HG03460 (cell line): ENCODE data around the gene SDF4.
"Not testable (repeated sequence)": the region's sequence is repeated elsewhere in the genome, so short reads cannot be mapped to it uniquely, and the experiment has no call there.

Experiments
- ATAC-seq: cut with Tn5 transposase; IDR thresholded peaks from one replicate; pipeline ENCODE4 v1.9.1; 2021; ENCODE audit not compliant: unreplicated experiment

SDF4 gene

GRCh38 chr1:1199961-1200875, 31.6 kb downstream of the SDF4 start:
- ATAC-seq: no peak

DNA sequence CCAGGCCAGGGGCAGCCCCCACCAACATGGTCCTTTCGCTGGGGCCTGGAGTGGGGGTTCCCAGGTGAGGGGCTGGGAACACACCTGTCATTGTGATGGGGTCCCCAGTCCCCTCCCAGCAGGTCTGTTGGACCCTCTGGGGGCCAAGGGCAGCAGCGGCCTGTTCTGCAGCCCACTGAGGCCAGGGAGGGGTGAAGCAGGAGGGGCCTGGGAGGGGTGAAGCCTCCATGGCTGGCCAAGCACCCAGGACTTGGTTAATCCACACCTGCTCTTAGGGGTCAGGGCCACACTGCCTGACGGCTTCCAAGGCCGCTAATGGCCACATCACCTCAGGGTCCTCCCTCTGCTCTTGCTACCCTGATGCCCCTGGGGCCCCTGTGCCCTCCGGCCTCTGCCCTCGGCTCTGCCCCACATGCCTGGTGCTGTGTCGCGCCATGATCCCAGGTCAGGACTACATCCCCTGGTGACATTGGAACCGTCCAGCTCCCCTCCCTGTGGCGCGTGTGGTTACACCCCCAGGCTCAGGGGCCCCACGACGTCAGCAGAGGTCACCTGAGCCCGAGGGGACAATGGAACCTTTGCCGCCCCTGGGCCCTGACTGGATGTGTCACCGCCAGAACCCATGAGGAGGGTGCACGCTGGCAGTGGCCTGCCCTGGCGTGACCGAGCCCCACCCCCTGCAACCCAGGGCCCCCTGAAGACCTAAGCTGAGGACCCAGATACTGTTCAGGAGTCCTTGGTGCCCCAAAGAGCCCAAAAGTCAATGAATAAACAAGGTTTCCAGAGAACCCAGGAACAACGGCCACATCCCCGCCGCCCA, 32.5 kb downstream of the SDF4 start:
- no peak for ATAC-seq

- no peak for ATAC-seq
These were observed 33.2 kb downstream of the SDF4 start for GRCh38 chr1:1198423-1199140.

- no peak for ATAC-seq
These were observed 34.0 kb downstream of the SDF4 start for GRCh38 chr1:1197551-1198422.

DNA sequence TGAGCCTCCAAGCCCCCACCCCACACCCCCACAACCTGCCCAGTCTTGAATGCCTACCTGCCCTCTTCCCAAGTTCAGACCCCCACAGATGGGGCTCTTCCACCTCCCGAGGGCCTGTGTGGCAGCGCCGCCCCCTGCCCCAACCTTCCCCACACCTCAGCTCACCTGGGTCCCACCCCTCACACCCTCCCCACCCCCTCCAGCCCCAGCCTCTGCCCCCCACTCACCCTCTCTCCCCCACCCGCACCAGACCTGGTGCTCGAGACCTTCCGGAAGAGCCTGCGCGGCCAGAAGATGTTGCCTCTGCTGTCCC, 34.7 kb downstream of the SDF4 start:
- no peak for ATAC-seq

- no peak for ATAC-seq
These were observed 35.2 kb downstream of the SDF4 start for GRCh38 chr1:1196431-1197187.

DNA sequence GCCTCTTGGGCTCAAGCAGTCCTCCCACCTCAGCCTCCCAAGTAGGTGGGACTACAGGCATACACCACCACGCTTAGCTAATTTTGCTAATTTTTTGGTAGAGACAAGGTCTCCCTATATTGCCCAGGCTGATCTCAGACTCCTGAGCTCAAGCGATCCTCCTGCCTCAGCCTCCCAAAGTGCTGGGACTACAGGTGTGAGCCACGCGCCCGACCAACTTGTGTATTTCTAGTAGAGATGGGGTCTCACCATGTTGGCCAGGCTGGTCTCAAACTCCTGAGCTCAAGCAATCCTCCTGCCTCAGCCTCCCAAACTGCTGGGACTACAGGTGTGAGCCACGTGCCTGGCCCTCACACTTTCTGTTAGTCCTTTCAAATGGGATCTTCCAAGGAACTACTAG, 36.1 kb downstream of the SDF4 start:
- not testable (repeated sequence) for ATAC-seq

- ATAC-seq: no peak
These were observed 37.1 kb downstream of the SDF4 start for GRCh38 chr1:1194723-1195122.

- no peak for ATAC-seq
These were observed 40.1 kb downstream of the SDF4 start for GRCh38 chr1:1191734-1192133.

- ATAC-seq: no peak
These were observed 42.7 kb downstream of the SDF4 start for GRCh38 chr1:1189111-1189510.

GRCh38 chr1:1187938-1188337, 43.9 kb downstream of the SDF4 start:
- no peak for ATAC-seq

DNA sequence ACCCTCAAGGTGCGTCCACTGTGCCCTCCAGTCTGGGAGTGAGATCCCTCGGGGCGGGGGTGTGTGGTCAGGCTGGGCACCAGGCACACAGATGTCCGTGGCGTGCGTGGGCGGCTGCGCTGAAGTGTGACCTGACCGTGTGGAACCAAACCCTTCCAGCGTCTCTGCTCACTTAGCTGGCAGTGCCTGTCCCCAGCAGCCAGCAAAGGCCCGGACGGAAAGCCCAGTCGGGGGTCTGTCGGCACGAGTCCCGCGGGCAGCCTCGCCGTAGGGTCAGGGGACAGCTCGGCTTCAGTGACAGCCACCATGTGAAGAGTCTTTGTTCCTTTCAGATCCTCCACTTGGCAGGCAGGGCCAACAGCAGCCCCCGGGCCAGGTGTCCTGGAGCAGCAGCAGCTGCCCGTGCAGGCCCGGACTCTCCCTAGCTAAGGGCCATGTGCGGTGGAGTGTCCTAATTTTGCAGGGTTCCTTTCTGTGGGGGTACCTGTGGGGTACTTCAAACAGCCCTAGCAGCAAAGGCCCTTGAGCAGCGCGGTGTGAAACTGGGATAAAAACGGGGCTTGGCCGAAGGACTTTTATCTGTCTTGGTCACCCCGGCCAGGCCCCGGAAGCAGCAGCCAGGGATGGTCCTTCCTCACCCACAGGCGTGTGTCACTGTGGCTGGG, 46.6 kb downstream of the SDF4 start:
- ATAC-seq: no peak

GRCh38 chr1:1183833-1184775, 47.7 kb downstream of the SDF4 start:
- no peak for ATAC-seq

DNA sequence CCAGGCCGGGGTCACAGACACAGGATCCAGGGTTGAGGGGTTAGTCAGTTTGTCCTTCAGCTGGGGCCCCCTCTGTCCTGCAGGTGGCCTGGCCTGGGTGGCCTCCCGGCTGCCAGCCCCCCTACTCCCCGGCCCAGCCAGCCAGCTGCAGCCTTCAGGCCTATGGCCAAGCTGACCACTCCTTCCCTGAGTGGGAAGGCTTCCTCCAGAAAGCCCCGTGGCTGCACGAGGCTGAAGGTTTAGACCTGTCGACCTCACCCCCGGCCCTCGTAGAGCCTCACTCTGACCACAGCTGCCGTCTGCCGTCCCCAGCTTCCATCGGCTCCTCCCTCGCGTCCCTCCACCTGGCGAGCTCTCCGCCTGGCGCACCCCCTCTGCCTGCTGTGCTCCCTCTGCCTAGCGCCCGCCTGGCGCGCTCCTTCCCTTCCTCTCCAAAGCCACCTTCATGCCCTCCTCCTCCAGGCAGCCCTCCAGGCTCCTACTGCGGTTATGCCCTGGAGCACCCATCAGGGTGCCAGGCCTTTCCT, 48.5 kb downstream of the SDF4 start:
- ATAC-seq: no peak

- no peak for ATAC-seq
These were observed 49.1 kb downstream of the SDF4 start for GRCh38 chr1:1182491-1183220.

- ATAC-seq: no peak
These were observed 49.8 kb downstream of the SDF4 start for GRCh38 chr1:1181938-1182410.
